Renal cortical epithelial cell (primary cell): Measurements from ENCODE around the gene KBTBD6. TPM values are rescaled to one million over a fixed set of nuclear protein-coding genes. Genes with fewer than 3 reads are reported as not detected.
"Not testable (repeated sequence)": the region's sequence is repeated elsewhere in the genome, so short reads cannot be mapped to it uniquely, and the experiment has no call there.

Source experiments
- DNase-seq: peaks from one replicate; pipeline ENCODE4 v3.0.0-alpha.2; 2011; ENCODE audit warnings: low read depth
- total RNA-seq: library from RNA; depleted of rRNA; stranded (reverse); fragments of >200 nt; gene quantifications from 2 replicates; pipeline ENCODE4 v1.2.3, GENCODE V29; 2014

KBTBD6 gene
- total RNA-seq, 1 donor from 2014 or later, result 17.7 TPM

DNA sequence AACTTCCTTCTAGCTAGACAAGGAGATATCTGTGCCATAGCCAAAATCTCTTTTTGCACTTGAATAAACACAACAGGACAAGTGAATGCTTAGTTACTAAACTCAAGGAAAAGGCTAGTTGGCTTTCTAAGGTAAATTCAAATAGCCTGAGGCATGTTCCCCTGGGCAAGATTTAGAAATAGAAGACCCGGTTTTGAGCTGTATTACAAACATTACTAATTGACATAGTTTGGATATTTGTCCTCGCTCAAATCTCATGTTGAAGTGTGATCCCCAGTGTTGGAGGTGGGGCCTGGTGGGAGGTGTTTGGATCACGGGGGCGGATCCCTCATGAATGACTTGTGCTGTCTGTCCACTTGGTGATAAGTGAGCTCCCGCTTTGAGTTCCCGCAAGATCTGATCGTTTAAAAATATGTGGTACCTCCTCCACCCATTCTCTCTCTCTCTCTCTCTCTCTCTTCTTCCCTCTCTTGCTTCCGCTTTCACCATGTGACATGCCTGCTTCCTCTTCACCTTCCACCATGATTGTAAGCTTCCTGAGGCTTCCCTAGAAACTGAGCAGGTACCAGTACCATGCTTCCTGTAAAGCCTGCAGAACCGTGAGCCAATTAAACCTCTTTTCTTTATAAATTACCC lies 3.9 kb upstream of the KBTBD6 start:
- DNase-seq, result no peak

DNA sequence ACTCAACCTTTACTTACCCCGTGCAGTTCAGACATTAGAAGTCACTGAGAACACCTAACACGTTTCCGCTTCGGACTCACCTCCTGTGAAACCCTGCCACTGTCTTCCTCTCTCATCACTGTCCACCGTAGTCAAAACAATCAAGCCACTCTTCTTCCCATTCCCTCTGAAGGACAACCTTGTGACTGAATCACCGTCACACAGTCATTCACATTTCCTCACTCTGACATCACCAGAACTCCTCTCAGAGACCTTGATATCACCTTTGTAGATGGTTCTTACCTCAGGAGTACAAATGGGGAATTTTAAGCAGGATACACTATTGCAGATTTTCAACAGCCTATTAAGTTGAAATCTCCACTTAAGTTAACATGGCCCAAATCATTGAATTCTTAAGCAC lies 1.3 kb upstream of the KBTBD6 start:
- DNase-seq, result no peak

DNA sequence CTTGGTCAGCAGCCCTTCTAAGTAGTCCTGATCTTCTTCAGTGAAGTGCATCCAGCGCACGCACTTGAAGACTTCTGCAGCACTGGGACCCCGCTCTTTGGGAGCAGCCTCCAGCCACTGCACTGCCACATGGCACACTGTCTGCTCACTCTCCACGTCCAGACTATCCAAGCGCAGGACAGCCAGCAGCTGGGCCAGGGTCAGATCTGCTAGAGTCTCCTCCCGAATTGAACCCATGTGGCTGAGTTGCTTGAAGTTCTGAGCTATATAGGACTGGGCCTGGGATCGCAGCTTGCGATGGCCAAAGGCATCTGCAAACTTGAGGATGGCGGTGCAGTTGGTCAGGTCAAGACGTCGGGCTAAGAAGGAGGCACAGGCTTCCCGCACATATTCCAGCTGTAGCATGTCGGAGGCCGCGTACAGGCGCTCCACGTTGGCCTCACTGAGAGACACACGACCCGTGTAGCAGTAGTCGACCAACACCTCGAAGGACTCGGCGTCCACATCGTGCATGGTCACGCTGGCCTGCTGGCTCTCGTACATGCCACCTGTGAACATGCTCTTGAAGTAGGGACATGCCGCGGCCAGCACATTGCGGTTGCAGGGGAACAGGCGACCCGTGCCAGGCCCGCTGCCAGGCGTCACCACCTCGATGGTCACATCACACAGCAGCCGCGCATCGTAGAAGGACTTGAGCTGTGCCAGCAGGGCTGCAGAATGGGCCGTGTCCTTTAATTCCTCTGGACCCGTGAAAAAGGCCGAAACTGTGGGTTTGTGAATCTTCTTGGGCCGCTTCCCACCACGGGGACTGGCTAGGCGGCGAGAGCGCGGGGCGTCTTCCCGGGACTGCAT lies 716 bp downstream of the KBTBD6 start:
- not testable (repeated sequence) for DNase-seq

DNA sequence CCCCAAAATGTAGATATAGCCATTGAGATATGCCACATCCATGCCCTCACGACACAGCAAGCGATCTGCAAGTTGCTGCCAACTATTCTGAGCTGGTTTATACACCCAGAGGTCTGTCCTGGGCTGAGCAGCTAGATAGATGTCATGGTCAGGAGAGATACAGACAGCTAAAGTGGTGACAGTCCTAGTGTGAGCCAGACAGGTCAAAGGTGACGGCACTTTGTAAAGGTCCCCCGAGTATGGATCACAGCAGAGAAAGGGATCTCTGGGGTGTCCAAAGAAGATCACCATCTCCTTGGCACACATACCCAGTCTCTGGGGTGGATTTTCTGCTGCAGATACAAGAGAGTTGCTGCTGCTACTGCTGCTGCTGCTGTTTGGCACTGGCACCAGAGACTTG lies 1.4 kb downstream of the KBTBD6 start:
- DNase-seq, result not testable (repeated sequence)

DNA sequence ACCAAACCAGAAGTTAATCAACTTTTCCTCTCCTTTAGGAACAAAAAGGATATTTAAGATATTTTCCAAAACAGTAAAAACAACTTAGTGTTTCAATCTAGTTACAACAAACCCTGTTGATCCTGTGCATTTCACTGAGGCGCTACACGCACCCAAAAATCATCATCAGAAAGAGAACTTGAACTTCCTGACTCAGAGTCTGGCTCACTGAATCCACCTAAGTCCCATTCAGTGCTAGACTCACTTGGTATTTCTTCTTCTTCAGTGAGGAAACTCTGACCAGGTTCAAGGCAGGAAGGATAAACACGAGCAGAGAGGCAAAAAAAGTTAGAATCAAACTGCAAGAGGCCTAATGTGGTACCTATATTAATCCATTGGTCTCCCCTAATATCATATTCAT lies 2.2 kb downstream of the KBTBD6 start:
- DNase-seq, result no peak

DNA sequence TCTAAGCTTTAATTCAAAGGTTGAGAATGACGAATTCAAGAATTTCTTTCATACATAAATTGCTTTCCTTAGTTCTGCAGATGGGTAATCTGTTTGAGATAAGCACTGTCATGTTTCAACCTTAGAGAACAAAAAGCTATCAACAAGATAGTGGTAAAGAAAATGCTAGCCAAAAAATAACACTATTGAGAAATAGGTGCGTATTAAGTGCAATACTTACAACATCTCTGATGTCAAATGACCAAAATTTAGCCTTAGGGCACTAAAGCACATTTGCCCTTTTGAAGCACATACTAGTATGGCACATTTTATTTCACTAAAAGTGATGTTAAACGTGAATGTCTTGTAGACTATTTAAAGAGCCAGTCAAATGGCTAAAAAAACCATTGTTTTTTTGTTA lies 4.9 kb downstream of the KBTBD6 start:
- no peak for DNase-seq

DNA sequence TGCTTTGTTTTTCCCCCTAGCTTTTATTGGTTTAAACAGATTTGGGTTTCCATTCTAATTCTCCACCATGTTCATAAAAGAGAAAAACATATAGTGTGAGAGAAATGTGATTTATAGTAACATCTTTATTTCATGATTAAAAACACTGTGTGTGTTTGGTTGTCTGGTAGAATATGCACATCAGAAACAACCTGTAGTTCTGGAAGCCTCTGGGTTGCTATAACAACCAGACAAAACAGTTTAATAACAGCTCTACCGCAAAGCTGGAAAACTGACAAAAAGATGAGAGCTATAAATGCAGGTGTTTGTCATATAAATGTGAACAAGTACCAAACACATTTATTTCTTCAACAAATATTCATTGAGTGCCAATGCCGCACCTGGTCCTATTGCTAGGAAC lies 9.8 kb downstream of the KBTBD6 start:
- peak; percentile 30 for DNase-seq

DNA sequence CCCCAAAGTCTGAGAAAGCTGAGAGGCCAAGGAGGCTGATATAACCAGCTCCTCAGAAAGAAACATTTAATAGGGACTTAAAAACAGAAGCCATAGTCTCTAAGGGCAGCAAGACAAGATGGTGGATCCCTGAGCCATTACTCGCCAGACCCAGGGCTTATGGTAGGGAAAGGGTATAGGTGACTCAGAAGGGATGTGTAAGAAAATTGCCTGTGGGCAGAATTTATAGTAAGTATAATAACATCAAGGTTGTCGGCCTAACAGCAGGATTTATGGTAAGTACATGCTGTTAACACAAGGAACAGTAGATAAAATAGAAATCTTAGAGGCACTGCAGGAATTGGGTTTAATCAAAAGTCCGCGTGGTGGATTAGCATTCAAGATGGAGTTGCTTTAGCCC lies 14.7 kb downstream of the KBTBD6 start:
- DNase-seq, result no peak

DNA sequence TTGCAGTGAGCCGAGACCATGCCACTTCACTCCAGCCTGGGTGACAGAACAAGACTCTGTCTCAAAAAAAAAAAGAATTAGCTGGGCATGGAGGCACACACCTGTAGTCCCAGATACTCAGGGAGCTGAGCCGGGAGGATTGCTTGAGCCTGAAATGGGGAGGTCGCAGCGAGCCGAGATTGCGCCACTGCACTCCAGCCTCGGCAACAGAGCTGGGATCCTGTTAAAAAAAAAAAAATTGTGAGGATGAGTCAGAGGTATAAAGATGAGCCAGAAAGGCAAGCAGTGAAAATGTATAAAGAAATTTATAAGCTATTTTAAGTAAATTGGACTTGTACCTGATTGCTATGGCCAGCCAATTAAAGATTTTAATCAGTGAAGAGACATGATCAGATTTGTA lies 21.1 kb downstream of the KBTBD6 start:
- no peak for DNase-seq

DNA sequence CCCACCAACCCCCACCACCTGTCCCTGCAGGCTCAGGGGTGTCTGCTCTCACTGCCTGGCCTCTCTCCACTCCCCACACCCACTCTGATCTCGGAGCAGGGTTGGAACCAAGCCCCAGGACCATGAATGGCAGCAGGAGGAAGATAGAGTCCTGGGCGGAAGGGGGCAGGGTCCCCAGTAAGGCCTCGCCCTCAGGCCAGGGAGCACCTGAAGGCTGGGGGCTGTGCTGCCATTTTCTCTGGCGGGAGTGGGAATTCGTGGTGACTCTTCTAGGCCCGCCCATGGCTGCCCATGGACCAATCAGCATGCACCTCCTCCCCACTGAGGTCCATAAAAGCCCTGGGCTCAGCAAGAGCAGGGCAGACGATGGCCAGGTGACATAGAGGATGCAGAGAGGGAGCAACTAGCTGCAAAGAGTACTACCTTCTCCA lies 25.0 kb downstream of the KBTBD6 start:
- DNase-seq, result no peak

DNA sequence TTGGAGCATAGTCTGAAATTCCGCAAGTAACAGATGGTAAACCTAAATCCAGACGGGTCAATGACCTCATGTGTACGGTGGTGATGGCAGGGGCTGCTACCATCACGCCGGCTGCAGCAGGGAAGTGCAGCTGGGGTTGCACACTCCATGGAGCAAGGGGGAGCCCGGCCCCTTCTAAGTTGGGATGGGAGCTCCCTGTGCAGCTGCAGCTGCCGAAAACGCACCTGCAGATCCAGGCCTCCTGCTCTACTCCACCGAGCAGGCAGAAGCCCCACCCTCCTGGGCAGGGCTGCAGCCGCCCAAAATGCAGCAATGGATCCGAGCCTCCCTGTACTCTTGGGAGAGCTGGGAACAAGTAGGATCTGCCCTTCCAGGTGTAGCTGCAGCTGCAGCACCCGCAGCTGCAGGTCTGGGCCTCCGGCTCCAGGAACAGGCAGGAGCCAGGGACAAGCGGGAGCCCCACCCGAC lies 25.5 kb downstream of the KBTBD6 start:
- no peak for DNase-seq

DNA sequence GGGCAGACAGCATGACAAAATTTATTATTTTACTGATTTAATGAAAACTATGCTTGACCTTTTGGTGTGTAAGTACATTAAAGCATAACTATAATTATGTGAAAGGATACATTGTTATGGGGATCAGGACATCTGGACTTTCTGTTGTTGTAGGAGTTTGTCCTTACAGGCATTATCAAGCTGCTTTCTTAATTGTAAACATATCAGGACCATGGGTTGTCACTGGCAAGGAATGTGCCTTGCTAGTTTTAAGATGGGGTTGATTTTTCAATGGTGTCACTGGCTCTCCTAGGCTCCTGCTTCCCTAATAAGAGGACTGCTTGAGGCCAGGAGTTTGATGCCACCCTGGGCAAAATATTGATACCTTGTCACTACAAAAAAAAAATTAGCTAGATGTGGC lies 32.6 kb downstream of the KBTBD6 start:
- no peak for DNase-seq

DNA sequence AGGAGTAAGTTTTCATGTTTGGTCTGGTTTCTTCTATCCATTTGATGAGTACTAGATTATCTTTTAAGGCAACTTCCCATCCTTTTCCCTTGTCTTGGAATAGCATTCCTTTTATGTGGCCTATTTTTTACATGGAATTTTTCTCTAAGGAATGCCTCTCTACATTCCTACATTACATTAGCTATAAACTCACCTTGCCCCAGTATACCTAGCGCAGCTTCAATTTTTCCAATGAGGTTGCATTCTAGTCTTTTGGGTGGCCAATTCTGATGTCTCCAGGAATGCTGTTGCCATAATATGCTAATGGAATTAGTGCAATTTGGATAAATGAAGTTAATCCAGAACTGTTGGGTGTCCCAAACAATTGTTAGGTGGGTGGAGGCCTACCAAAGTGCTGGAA lies 33.8 kb downstream of the KBTBD6 start:
- no peak for DNase-seq

DNA sequence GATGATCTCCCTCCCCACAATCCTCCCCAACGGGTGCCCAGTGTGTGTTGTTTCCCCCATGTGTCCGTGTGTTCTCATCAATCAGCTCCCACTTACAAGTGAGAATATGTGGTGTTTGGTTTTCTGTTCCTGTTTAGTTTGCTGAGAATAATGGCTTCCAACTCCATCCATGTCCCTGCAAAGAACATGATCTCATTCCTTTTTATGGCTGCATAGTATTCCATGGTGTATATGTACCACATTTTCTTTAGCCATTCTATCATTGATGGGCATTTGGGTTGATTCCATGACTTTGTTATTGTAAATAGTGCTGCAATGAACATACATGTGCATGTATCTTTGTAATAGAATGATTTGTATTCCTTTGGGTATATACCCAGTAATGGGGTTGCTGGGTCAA lies 36.9 kb downstream of the KBTBD6 start:
- DNase-seq, result not testable (repeated sequence)

DNA sequence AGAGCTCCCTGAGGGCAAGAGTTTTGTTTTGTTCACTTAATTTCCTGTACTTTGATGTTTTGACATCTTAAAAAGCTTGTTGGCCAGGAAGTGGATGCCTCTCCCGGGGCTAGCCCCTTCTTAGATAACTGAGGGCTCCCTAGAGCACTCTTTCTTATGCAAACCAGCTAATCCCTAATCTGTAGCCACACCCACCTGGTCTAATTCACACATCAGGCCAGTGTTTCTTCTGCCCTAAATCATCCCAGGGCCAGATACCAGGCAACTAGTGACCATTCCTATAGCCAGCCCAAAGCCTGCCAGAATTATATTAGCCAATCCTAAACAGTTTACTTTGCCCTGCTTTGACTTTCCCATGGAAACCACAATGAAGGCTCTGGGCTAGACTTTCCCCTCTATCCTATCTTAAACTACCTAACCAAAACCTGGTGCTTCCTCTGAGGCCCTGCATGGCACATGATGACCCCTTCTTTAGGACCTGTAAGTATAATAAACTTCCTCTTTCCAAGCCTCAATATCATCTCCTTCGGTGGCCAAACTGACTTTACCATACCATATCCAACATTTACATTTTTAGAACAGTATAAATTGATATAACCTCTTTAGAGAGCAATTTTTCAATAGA lies 46.5 kb downstream of the KBTBD6 start:
- DNase-seq, result no peak

DNA sequence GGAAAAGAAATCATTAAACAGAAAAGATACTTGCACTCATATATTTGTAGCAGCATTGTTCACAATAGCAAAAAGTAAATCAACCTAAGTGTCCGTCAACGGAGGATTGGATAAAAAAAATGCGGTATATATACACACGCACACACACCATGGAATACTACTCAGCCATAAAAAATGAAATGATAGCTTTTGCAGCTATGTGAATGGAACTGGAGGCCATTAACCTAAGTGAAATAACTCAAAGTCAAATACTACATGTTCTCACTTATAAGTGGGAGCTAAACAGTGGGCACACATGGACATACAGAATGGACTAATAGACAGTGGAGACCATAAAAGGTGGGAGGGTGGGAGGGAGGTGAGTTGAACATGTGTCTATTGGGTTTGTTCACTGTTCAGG lies 52.9 kb downstream of the KBTBD6 start:
- DNase-seq, result no peak

Other genes starting within 250 kb of the KBTBD6 start
- 75.2 and 122 TPM in 2 replicates for gene ELF1, start 113.5 kb downstream of the KBTBD6 start, total RNA-seq
- gene WBP4, start 71.3 kb downstream of the KBTBD6 start, total RNA-seq, result 16.4 and 17.4 TPM in 2 replicates
- gene KBTBD7, start 61.8 kb upstream of the KBTBD6 start, total RNA-seq, result 5.0 and 15.7 TPM in 2 replicates
- gene MTRF1, start 130.8 kb upstream of the KBTBD6 start, total RNA-seq, result 7.3 and 15.9 TPM in 2 replicates
- 5.2 and 21.6 TPM in 2 replicates for gene NAA16, start 178.5 kb upstream of the KBTBD6 start, total RNA-seq